Measurements from ENCODE around the gene SCFD2.
A peak's percentile ranks its signal among the peaks of the same experiment; 100 is the strongest.
"Not testable (repeated sequence)": the region's sequence is repeated elsewhere in the genome, so short reads cannot be mapped to it uniquely, and the experiment has no call there.

SCFD2 gene

DNA sequence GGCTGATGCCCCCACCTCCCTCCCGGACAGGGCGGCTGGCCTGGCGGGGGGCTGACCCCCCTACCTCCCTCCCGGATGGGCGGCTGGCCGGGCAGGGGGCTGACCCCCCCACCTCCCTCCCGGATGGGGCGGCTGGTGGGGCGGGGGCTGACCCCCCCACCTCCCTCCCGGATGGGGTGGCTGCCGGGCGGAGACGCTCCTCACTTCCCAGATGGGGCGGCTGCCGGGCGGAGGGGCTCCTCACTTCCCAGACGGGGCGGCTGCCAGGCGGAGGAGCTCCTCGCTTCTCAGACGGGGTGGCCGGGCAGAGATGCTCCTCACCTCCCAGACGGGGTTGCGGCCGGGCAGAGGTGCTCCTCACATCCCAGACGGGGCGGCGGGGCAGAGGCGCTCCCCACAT, 127.5 kb downstream of the SCFD2 start:
- not testable (repeated sequence) for DNase-seq (ENCODE audit: low read depth)

- not testable (repeated sequence) for DNase-seq (ENCODE audit: low read depth)
These were observed 128.1 kb downstream of the SCFD2 start for GRCh38 chr4:53237811-53238210.

DNA sequence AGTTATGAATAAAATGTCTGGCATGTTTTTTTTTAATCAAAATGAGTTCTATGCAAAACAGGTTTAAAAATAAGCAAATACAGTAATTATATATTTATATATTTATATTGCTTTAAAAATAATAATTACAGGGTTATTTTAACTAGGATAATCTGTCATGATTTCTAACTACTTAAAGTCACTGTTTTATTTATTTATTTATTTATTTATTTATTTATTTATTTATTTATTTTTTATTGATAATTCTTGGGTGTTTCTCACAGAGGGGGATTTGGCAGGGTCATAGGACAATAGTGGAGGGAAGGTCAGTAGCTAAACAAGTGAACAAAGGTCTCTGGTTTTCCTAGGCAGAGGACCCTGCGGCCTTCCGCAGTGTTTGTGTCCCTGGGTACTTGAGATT, 129.2 kb downstream of the SCFD2 start:
- not testable (repeated sequence) for DNase-seq (ENCODE audit: low read depth)

GRCh38 chr4:53235547-53235946, 130.3 kb downstream of the SCFD2 start:
- DNase-seq (ENCODE audit: low read depth) = no peak

- DNase-seq (ENCODE audit: low read depth) = no peak
These were observed 131.2 kb downstream of the SCFD2 start for GRCh38 chr4:53234669-53235068.

- no peak for DNase-seq (ENCODE audit: low read depth)
These were observed 131.8 kb downstream of the SCFD2 start for GRCh38 chr4:53234111-53234510.

- peak; percentile 25 for DNase-seq (ENCODE audit: low read depth)
These were observed 132.6 kb downstream of the SCFD2 start for GRCh38 chr4:53233114-53233795.

- no peak for DNase-seq (ENCODE audit: low read depth)
These were observed 133.5 kb downstream of the SCFD2 start for GRCh38 chr4:53232371-53232770.

- DNase-seq (ENCODE audit: low read depth) = no peak
These were observed 137.8 kb downstream of the SCFD2 start for GRCh38 chr4:53228036-53228435.

- DNase-seq (ENCODE audit: low read depth) = no peak
These were observed 138.4 kb downstream of the SCFD2 start for GRCh38 chr4:53227451-53227850.

GRCh38 chr4:53221832-53222480, 143.9 kb downstream of the SCFD2 start:
- no peak for DNase-seq (ENCODE audit: low read depth)

- not testable (repeated sequence) for DNase-seq (ENCODE audit: low read depth)
These were observed 146.7 kb downstream of the SCFD2 start for GRCh38 chr4:53219148-53219547.

- DNase-seq (ENCODE audit: low read depth) = no peak
These were observed 157.1 kb downstream of the SCFD2 start for GRCh38 chr4:53208753-53209152.

- DNase-seq (ENCODE audit: low read depth) = no peak
These were observed 159.9 kb downstream of the SCFD2 start for GRCh38 chr4:53205970-53206369.

DNA sequence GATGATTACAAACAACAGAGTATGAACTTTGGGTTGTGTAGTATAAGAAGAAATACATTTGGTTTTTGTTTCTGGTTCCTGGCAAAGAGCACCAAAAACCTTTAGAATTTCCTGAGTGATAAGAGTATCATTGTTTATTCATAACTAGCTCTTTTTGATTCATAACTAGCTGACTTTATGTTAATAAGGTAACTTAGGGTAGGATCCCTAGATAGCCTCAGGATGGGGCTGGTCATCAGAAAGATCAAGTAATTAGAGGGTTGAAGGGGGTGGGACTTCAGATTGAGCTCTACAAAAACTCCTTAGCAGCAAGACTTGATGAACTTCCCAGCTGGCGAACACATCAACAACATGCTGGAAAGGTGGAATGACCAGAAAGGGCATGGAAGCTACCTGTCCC, 166.5 kb downstream of the SCFD2 start:
- no peak for DNase-seq (ENCODE audit: low read depth)

- no peak for DNase-seq (ENCODE audit: low read depth)
These were observed 168.1 kb downstream of the SCFD2 start for GRCh38 chr4:53197772-53198142.

DNA sequence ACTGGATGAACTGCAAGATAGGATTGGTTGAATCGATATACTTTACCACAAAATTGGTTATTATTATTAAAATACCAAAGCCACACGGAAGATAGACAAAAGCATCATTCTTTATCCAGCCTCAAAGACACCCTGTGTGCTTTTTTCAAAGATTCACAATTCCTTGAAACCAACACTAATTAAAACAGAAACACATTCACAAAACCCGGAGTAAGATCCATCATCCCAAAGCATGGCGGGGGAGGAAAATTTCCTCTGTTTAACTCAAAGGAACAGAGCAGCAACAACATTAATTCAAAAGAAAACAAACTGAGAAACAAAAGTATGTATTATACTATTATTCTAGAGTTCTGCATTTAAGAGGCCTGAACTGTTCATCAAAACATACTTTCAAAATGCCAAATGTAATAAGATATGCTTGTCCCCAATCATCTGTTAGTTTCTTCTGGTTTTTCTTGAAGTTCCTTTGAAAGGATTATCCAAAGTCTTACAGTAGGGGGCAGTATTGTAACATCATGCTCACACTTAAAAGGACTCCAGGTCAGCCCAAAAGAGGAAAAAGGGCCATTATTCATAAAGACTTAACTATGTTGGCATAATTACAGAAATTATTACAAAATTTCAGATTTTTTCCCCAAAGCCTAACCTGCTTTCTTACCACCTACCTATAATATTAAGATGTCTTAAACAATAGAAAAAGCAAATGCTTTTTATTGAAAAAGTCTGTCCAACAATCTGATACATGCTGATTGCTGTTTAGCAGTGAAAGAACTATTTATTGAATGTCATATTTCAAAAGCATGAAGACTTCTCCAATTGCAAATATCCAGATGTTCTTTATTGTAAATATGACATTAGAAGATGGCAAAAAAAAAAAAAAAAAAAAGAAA, 168.7 kb downstream of the SCFD2 start:
- peak; percentile 87 for DNase-seq (ENCODE audit: low read depth)

- no peak for DNase-seq (ENCODE audit: low read depth)
These were observed 169.8 kb downstream of the SCFD2 start for GRCh38 chr4:53195815-53196661.

DNA sequence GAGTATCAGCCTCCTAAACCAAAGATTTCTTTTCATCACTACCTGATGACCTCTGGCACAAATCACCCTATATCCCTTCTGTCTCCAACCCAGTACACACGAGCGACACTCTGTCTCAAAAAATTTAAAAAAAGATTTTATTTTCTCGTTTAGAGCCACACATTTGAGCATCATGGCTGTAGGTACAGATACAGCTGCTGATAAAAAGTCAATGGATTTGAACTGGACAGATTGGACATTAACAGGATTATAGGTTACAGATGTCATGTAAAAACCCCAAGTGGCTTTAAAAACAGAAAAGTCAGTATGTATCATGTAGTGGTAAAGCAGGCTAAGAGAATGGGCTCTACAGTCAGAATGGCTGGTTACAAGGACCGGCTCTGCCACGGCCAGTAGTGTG, 171.1 kb downstream of the SCFD2 start:
- no peak for DNase-seq (ENCODE audit: low read depth)

DNA sequence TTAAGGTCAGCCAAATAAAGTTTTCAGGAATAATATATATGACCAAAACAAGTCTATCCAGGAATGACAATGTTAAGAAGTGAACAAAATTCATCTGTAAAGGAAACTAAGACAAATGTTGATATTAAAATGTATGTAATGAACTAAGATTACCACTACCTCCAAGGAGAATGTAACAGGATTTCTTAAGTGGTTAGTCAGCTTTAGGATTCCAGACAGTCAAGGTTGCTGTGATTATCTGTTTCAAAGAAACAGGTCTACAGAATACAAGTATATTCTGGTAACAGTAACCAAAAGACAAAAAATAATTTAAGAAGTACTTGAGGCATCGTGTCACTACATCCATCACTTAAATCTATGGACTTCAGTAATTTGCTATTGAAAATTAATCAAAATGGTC, 172.8 kb downstream of the SCFD2 start:
- no peak for DNase-seq (ENCODE audit: low read depth)

GRCh38 chr4:53192496-53192895, 173.4 kb downstream of the SCFD2 start:
- no peak for DNase-seq (ENCODE audit: low read depth)

DNA sequence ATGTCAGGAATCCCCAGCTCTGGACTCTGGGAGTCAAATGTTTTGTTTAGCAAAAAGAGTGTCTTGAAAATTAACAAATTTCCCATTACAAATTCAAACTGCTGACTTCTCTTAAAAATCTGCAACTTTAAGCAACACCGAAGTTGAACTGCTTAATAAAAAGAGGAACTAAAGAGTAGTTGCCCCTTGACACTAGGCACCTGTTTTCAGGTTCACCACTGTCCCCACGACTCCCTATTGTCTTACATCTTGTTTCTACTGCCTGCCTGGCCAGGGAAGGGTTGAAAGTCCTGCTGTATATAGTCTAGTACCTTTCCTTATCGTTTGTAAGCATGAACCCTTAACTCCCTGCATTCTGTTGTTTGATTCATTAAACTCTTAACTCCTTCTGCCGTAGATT, 173.9 kb downstream of the SCFD2 start:
- no peak for DNase-seq (ENCODE audit: low read depth)
